ENCODE measurements around the gene BSND.

- no peak for TF ChIP-seq CTCF (IDR thresholded peaks at IDR 0.05 in 4 of 5, conservative IDR thresholded peaks at IDR 0.05 in 1 of 5)
- TF ChIP-seq POLR2A (IDR thresholded peaks at IDR 0.05), result no peak
Measured at GRCh38 chr1:55038552-55038838, 39.8 kb downstream of the BSND start.

All from gastrocnemius medialis (tissue), 4 donors.